Mesenchymal stem cell (in vitro differentiated cells and primary cell): ENCODE measurements around the gene PILRB.

Source experiments
- DNase-seq: peaks from one replicate; pipeline ENCODE4 v3.0.0-alpha.2; 2013
- H2AFZ ChIP-seq: one replicate; pipeline ENCODE4 v1.6.1; 2013; ENCODE audit warnings: low read depth, mild to moderate bottlenecking, control low read depth, inconsistent platforms, low read length, moderate library complexity
- H2AK5ac ChIP-seq: 2 replicates; pipeline ENCODE4 v1.6.1; 2013; ENCODE audit warnings: low read length, moderate library complexity, mild to moderate bottlenecking, inconsistent platforms; ENCODE audit not compliant: severe bottlenecking
- H2BK120ac ChIP-seq: one replicate; pipeline ENCODE4 v1.6.1; 2013; ENCODE audit warnings: low read depth, mild to moderate bottlenecking, inconsistent platforms, low read length, moderate library complexity
- H2BK12ac ChIP-seq, 2 experiments: one replicate each; pipeline ENCODE4 v1.6.1; 2013; ENCODE audit warnings: inconsistent platforms in 2 of 2, low read length in 2 of 2, mild to moderate bottlenecking in 2 of 2, moderate library complexity in 2 of 2, control low read depth in 1 of 2
- H2BK15ac ChIP-seq: one replicate; pipeline ENCODE4 v1.6.1; 2013; ENCODE audit warnings: mild to moderate bottlenecking, low read depth, inconsistent platforms; ENCODE audit not compliant: poor library complexity, severe bottlenecking
- H2BK5ac ChIP-seq: 2 replicates; pipeline ENCODE4 v1.6.1; 2013; ENCODE audit warnings: low read depth, mild to moderate bottlenecking, low read length, control low read depth, inconsistent platforms; ENCODE audit not compliant: poor library complexity, severe bottlenecking
- H3K14ac ChIP-seq, 2 experiments: one replicate each; pipeline ENCODE4 v1.6.1; 2013; ENCODE audit warnings: inconsistent platforms in 2 of 2, low read length in 2 of 2, control low read depth in 1 of 2, mild to moderate bottlenecking in 1 of 2, moderate library complexity in 1 of 2
- H3K18ac ChIP-seq, 2 experiments: one replicate each; pipeline ENCODE4 v1.6.1; 2013; ENCODE audit warnings: inconsistent platforms in 2 of 2, low read length in 2 of 2, control low read depth in 1 of 2, low read depth in 1 of 2, mild to moderate bottlenecking in 1 of 2
- H3K23ac ChIP-seq, 2 experiments: one replicate each; pipeline ENCODE4 v1.6.1; 2013; ENCODE audit warnings: inconsistent platforms in 2 of 2, low read length in 2 of 2, mild to moderate bottlenecking in 2 of 2, moderate library complexity in 2 of 2, control low read depth in 1 of 2
- H3K27ac ChIP-seq: 2 replicates; pipeline ENCODE4 v1.5.1; 2013; ENCODE audit warnings: mild to moderate bottlenecking, moderate library complexity, low read length, control low read depth, inconsistent platforms; ENCODE audit not compliant: poor library complexity, severe bottlenecking
- H3K27me3 ChIP-seq, 2 experiments: 2 replicates each; pipeline versions ENCODE4 v1.6.1 to v1.7.0; 2013; ENCODE audit warnings: low read length in 2 of 2, mild to moderate bottlenecking in 2 of 2, moderate library complexity in 2 of 2, control low read depth in 1 of 2, inconsistent platforms in 1 of 2; ENCODE audit not compliant: control insufficient read depth in 1 of 2, insufficient read depth in 1 of 2
- H3K36me3 ChIP-seq, 2 experiments: 2 replicates each; pipeline versions ENCODE4 v1.6.1 to v1.7.0; 2013; ENCODE audit warnings: low read length in 2 of 2, control low read depth in 1 of 2, inconsistent platforms in 1 of 2, low read depth in 1 of 2, mild to moderate bottlenecking in 1 of 2; ENCODE audit not compliant: insufficient read depth in 2 of 2, control insufficient read depth in 1 of 2
- H3K4ac ChIP-seq, 2 experiments: one replicate each; pipeline ENCODE4 v1.6.1; 2013; ENCODE audit warnings: inconsistent platforms in 2 of 2, low read length in 2 of 2, mild to moderate bottlenecking in 2 of 2, moderate library complexity in 2 of 2, control low read depth in 1 of 2, low read depth in 1 of 2
- H3K4me1 ChIP-seq: 2 replicates; pipeline ENCODE4 v1.6.1; 2013; ENCODE audit warnings: low read depth, low read length, control low read depth; ENCODE audit not compliant: control insufficient read depth, insufficient read depth
- H3K4me2 ChIP-seq: 2 replicates; pipeline ENCODE4 v1.6.1; 2013; ENCODE audit warnings: low read length, mild to moderate bottlenecking, inconsistent platforms; ENCODE audit not compliant: poor library complexity, severe bottlenecking
- H3K4me3 ChIP-seq, 2 experiments: 2 replicates each; pipeline versions ENCODE4 v1.5.1 to v1.7.0; 2013; ENCODE audit warnings: low read length in 2 of 2, mild to moderate bottlenecking in 2 of 2, control low read depth in 1 of 2, low read depth in 1 of 2; ENCODE audit not compliant: insufficient read depth in 1 of 2
- H3K79me1 ChIP-seq: replicated peaks from 2 replicates; pipeline ENCODE4 v1.6.1; 2013; ENCODE audit warnings: mild to moderate bottlenecking, control low read depth, low read length, inconsistent platforms; ENCODE audit not compliant: poor library complexity, severe bottlenecking
- H3K9ac ChIP-seq: 2 replicates; pipeline ENCODE4 v1.7.0; 2013; ENCODE audit warnings: mild to moderate bottlenecking, low read length, moderate library complexity
- H3K9me3 ChIP-seq: 2 replicates; pipeline ENCODE4 v1.7.0; 2013; ENCODE audit warnings: mild to moderate bottlenecking, low read length; ENCODE audit not compliant: control insufficient read depth
- H4K8ac ChIP-seq: one replicate; pipeline ENCODE4 v1.6.1; 2013; ENCODE audit warnings: inconsistent platforms, mild to moderate bottlenecking, low read length, moderate library complexity
- H4K91ac ChIP-seq: one replicate; pipeline ENCODE4 v1.6.1; 2013; ENCODE audit warnings: mild to moderate bottlenecking, low read length, inconsistent platforms
- WGBS: methylation state at CpG from one replicate; pipeline ENCODE4 v1.1.7; 2013; ENCODE audit warnings: mixed read lengths; 5-methylcytosine and 5-hydroxymethylcytosine counted together

Gene PILRB

GRCh38 chr7:100356416-100357068, 1.4 kb upstream of the PILRB start:
- Histone ChIP-seq H2AFZ (no peak overlapping the region), H3K4me1 (peaks cover 15% of the 10 kb centered on the region), H3K9ac (no peak overlapping the region), H2BK12ac (no peak overlapping the region), H3K4ac (no peak overlapping the region), H3K9me3 (no peaks in the 10 kb centered on the region), H3K79me1 (peaks cover 30% of the 10 kb centered on the region), H3K4me3 (no peak overlapping the region), H3K23ac (no peak overlapping the region), H3K27ac (no peak overlapping the region), H2BK120ac (no peak overlapping the region), H2BK15ac (no peak overlapping the region), H4K91ac (no peak overlapping the region), H3K18ac (no peak overlapping the region), H3K27me3 (no peaks in the 10 kb centered on the region), H3K14ac (no peak overlapping the region), H2AK5ac (no peak overlapping the region), H4K8ac (no peak overlapping the region), H3K4me2 (no peak overlapping the region), H2BK5ac (no peak overlapping the region), H3K36me3 (peaks cover 67 to 97% of the 10 kb centered on the region in 2 experiments)
- WGBS, result 90% methylated on average over 8 of the region's 8 CpGs
- DNase-seq, result no peak

DNA sequence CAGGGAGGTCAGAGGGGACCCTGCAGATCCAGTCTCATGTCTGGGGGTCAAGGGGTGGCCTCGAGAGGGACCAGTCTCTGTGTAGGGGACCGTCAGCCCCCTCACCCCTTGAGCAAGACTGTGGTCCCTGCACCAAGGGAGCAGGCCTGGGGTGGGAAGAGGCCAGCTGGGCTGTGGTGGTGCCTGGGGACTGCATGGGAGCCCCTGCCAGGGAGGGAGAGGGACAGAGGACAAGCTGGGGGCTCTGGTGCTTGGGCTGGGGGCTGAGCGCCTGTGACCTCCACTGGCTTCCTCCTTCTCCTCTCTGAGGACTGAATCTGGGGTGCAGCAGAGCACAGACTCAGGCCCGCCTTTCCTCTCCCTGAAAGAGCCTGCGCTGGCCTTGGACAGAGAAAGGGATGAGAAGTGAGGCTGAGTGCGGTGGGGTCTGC, 771 bp upstream of the PILRB start:
- Histone ChIP-seq H3K4me3 (no peak overlapping the region), H3K9me3 (no peaks in the 10 kb centered on the region), H3K23ac (no peak overlapping the region), H2BK5ac (no peak overlapping the region), H3K4me2 (no peak overlapping the region), H3K27ac (no peak overlapping the region), H2BK120ac (no peak overlapping the region), H4K91ac (no peak overlapping the region), H3K36me3 (peaks cover 72 to 94% of the 10 kb centered on the region in 2 experiments), H2BK12ac (no peak overlapping the region), H3K14ac (no peak overlapping the region), H3K4me1 (peaks cover 15% of the 10 kb centered on the region), H2BK15ac (no peak overlapping the region), H3K9ac (no peak overlapping the region), H2AK5ac (no peak overlapping the region), H3K27me3 (no peaks in the 10 kb centered on the region), H3K4ac (no peak overlapping the region), H3K79me1 (peaks cover 31% of the 10 kb centered on the region), H2AFZ (no peak overlapping the region), H4K8ac (no peak overlapping the region), H3K18ac (no peak overlapping the region)
- 98% methylated on average over 5 of the region's 6 CpGs for WGBS
- no peak for DNase-seq

GRCh38 chr7:100358857-100359212, 918 bp downstream of the PILRB start:
- H2AK5ac ChIP-seq, result no peak overlapping the region
- no peak overlapping the region for H2BK5ac ChIP-seq
- H3K4me3 ChIP-seq, result no peak overlapping the region
- DNase-seq, result no peak
- no peak overlapping the region for H2BK12ac ChIP-seq
- no peak overlapping the region for H3K9ac ChIP-seq
- peaks cover 78 to 83% of the 10 kb centered on the region in 2 experiments for H3K36me3 ChIP-seq
- no peak overlapping the region for H3K14ac ChIP-seq
- H3K79me1 ChIP-seq, result peaks cover 23% of the 10 kb centered on the region
- no peak overlapping the region for H2AFZ ChIP-seq
- H4K8ac ChIP-seq, result no peak overlapping the region
- no peak overlapping the region for H4K91ac ChIP-seq
- no peak overlapping the region for H2BK120ac ChIP-seq
- H3K23ac ChIP-seq, result no peak overlapping the region
- H3K27me3 ChIP-seq, result no peaks in the 10 kb centered on the region
- no peak overlapping the region for H3K27ac ChIP-seq
- H3K4ac ChIP-seq, result no peak overlapping the region
- WGBS, result 98% methylated on average over 8 of the region's 8 CpGs
- peaks cover 15% of the 10 kb centered on the region for H3K4me1 ChIP-seq
- H3K4me2 ChIP-seq, result no peak overlapping the region
- H3K18ac ChIP-seq, result no peak overlapping the region
- no peaks in the 10 kb centered on the region for H3K9me3 ChIP-seq
- H2BK15ac ChIP-seq, result no peak overlapping the region

DNA sequence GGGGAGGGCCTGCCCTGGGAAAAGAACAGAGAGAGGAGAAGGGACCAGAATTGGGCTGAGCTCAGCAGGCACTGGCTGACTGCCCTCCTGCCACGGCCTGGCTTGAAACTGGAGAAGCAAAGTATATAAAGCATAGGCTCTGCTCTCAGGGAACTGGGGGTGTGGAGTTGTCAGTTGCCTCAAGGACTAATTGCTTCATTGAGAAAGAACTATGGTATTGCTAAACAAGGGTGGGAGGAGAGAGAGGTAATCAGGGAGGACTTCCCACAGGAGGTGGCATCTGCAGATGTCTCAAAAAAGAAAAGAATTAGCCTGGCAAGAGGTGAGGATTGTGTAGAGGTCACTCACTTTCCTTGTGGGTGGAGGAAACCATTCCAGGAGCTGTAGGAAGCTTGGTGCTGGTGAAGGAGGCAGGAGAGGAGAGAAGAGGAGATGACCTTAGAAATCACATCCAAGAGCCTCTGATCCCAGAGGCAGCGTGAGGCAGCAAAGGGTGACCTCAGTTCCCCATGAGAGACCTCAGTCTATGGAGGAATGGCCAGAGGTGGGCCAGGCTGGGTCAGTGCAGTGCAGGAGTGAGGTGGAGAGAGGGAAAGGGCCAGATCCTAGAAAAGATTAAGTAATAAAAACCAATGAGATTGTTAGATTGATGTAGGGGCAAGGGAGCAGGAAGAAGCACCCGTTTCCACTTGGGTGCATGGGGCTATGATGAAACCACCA, 2.4 kb downstream of the PILRB start:
- H2AK5ac ChIP-seq, result no peak overlapping the region

More for the DNA sequence above, 2.4 kb downstream of the PILRB start:
- H4K8ac ChIP-seq, result no peak overlapping the region
- H3K4me3 ChIP-seq, result no peak overlapping the region
- H3K9me3 ChIP-seq, result no peaks in the 10 kb centered on the region
- 93% methylated on average over 3 of the region's 3 CpGs for WGBS
- H3K27ac ChIP-seq, result no peak overlapping the region
- no peak overlapping the region for H2BK5ac ChIP-seq
- H3K36me3 ChIP-seq, result peaks cover 68 to 72% of the 10 kb centered on the region in 2 experiments
- H3K27me3 ChIP-seq, result no peaks in the 10 kb centered on the region
- no peak for DNase-seq
- no peak overlapping the region for H3K14ac ChIP-seq
- no peak overlapping the region for H2BK15ac ChIP-seq
- no peak overlapping the region for H2AFZ ChIP-seq
- H3K4me2 ChIP-seq, result no peak overlapping the region
- H3K18ac ChIP-seq, result no peak overlapping the region
- H3K9ac ChIP-seq, result no peak overlapping the region
- H3K23ac ChIP-seq, result no peak overlapping the region
- H2BK120ac ChIP-seq, result no peak overlapping the region
- no peak overlapping the region for H3K4ac ChIP-seq
- no peak overlapping the region for H4K91ac ChIP-seq
- H2BK12ac ChIP-seq, result no peak overlapping the region
- peaks cover 17% of the 10 kb centered on the region for H3K79me1 ChIP-seq
- peaks cover 11% of the 10 kb centered on the region for H3K4me1 ChIP-seq
